A673 (cell line): ENCODE data around the gene FAM47E. TPM values are rescaled to one million over a fixed set of nuclear protein-coding genes. Genes with fewer than 3 reads are reported as not detected.
"Not testable (repeated sequence)": the region's sequence is repeated elsewhere in the genome, so short reads cannot be mapped to it uniquely, and the experiment has no call there.

ENCODE experiments used
- BruUV-seq: library from RNA; stranded (reverse); fragments of 400-500 nt; replicated peaks from 2 replicates; lab custom pipeline; 2021; lab: Mats Ljungman, UMichigan
- CTCF ChIA-PET: fragments of 300-600 bp; sonication (Branson Sonifier 250); formaldehyde crosslinking; loops from one replicate; lab custom pipeline; 2022; ENCODE audit warnings: antibody characterized with exemption; lab: Charles Lee
- POLR2A ChIA-PET: fragments of 300-600 bp; sonication (Branson Sonifier 250); formaldehyde crosslinking; loops from one replicate; lab custom pipeline; 2022; ENCODE audit warnings: antibody characterized with exemption; ENCODE audit not compliant: low non-redundant PET; lab: Charles Lee
- DNase-seq: peaks from one replicate; pipeline ENCODE4 v3.0.0-alpha.2; 2015; ENCODE audit warnings: low spot score
- H3K27ac ChIP-seq: fragments of 200-600 bp; sonication (generic); 2 replicates; pipeline ENCODE4 v1.5.1; 2016; ENCODE audit warnings: mixed run types, low read depth, mild to moderate bottlenecking, mixed read lengths, antibody characterized with exemption, low read length; ENCODE audit not compliant: poor library complexity, severe bottlenecking
- H3K27me3 ChIP-seq: fragments of 200-600 bp; sonication (generic); replicated peaks from 2 replicates; pipeline ENCODE4 v1.6.1; 2017; ENCODE audit warnings: mixed run types, low read depth, mild to moderate bottlenecking, mixed read lengths, antibody characterized with exemption, low read length; ENCODE audit not compliant: insufficient read depth, poor library complexity
- H3K36me3 ChIP-seq: fragments of 200-600 bp; sonication (generic); 2 replicates; pipeline ENCODE4 v1.6.1; 2016; ENCODE audit warnings: mixed run types, mild to moderate bottlenecking, mixed read lengths, antibody characterized with exemption, low read length; ENCODE audit not compliant: insufficient read depth, poor library complexity, severe bottlenecking
- H3K4me1 ChIP-seq: fragments of 200-600 bp; sonication (generic); 2 replicates; pipeline ENCODE4 v1.6.1; 2017; ENCODE audit warnings: mixed run types, mild to moderate bottlenecking, mixed read lengths, antibody characterized with exemption, low read length; ENCODE audit not compliant: insufficient read depth, poor library complexity, severe bottlenecking
- H3K4me3 ChIP-seq: fragments of 200-600 bp; sonication (generic); 2 replicates; pipeline ENCODE4 v1.5.1; 2016; ENCODE audit warnings: low read depth, mixed run types, mild to moderate bottlenecking, mixed read lengths, low read length; ENCODE audit not compliant: poor library complexity, severe bottlenecking
- H3K9me3 ChIP-seq: fragments of 200-600 bp; sonication (generic); 2 replicates; pipeline ENCODE4 v1.6.1; 2016; ENCODE audit warnings: mixed run types, low read depth, mild to moderate bottlenecking, mixed read lengths, antibody characterized with exemption, low read length; ENCODE audit not compliant: poor library complexity, severe bottlenecking
- CTCF ChIP-seq: fragments of 300-800, 200-600 bp; sonication (generic); conservative IDR thresholded peaks from 2 replicates; pipeline ENCODE4 v1.5.1; 2017; ENCODE audit warnings: low read depth, mild to moderate bottlenecking, antibody characterized with exemption, low read length, moderate library complexity, mixed read lengths
- EZH2 ChIP-seq: fragments of 200-600 bp; sonication (generic); IDR thresholded peaks from 2 replicates; pipeline ENCODE4 v1.6.1; 2017; ENCODE audit warnings: borderline replicate concordance, low read depth, mild to moderate bottlenecking, mixed read lengths, antibody characterized with exemption, low read length; ENCODE audit not compliant: poor library complexity, severe bottlenecking
- intact Hi-C: fragments of 100-400 bp; cut with micrococcal nuclease; formaldehyde crosslinking; loops from one replicate; pipeline ENCODE4 v1.10.0; 2022; ENCODE audit not compliant: unreplicated experiment
- total RNA-seq: library from RNA; stranded (reverse); gene quantifications from 2 replicates; pipeline ENCODE4 v1.2.3, GENCODE V29; 2021

Gene FAM47E
- total RNA-seq, 1 experiment from 2014 or later = 0.21 TPM

DNA sequence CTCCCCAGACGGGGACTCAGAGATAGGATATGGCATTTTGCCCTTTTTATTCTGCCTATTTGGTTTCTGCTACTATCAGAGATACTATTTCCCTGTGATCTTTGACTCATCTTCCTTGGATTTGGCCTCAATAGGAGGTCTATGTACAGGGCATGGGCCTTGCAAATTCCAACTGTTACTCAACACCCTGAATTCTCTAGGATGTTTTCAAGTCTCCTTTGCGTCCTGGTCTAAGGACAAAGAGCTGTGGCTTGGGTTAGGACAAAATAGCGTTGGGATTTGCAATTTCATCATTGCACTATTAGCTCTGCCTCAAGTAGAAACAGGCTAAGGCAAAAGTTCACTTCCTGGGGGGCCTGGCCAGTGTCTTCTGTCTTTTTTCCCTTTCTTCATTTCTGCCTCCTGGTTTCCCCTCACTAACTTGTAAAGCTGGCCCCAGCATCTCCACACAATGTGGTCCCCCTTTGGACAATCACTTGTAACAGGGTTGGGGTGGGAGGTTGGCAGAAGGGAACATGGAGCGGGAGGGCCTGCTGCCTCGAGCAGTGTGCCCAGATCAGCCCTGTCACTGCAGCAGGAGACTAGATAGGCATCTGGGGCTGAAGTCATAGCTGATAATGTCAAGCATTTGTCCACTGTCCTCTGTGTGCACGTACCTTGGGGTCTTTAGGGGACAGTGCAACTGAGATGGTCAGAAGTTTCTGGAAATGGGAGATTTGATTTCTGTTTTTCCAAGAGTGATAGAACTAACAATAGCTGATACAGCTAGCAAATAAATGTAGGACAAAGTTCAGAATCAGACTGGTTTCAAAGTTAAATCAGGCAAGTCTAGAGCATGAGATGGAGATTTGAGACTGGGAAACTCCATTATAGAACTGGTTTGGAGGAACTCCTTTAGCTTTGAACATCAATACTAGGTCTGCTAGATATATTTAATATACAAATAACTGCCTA is 29.2 kb downstream of the FAM47E start:
- ChIA-PET CTCF (no interaction called here), POLR2A (no interaction called here)
- Histone ChIP-seq H3K4me3 (no peak overlapping the region), H3K36me3 (no peaks in the 10 kb centered on the region), H3K9me3 (no peaks in the 10 kb centered on the region), H3K27me3 (no peaks in the 10 kb centered on the region), H3K4me1 (no peaks in the 10 kb centered on the region), H3K27ac (no peak overlapping the region)
- no peak for DNase-seq
- no TSS peak for BruUV-seq
- intact Hi-C loops = no loop called here
- TF ChIP-seq EZH2 (no peak), CTCF (no peak)

GRCh38 chr4:76281594-76281993 is 30.1 kb downstream of the FAM47E start:
- H3K4me3 ChIP-seq = not testable (repeated sequence)

GRCh38 chr4:76282941-76283689 is 31.6 kb downstream of the FAM47E start:
- no peak for DNase-seq
- Histone ChIP-seq H3K27ac (no peak overlapping the region), H3K9me3 (no peaks in the 10 kb centered on the region), H3K4me1 (no peaks in the 10 kb centered on the region), H3K27me3 (no peaks in the 10 kb centered on the region), H3K4me3 (no peak overlapping the region), H3K36me3 (no peaks in the 10 kb centered on the region)
- ChIA-PET CTCF (no interaction called here), POLR2A (no interaction called here)
- no peak for TF ChIP-seq CTCF
- no peak for TF ChIP-seq EZH2
- no TSS peak for BruUV-seq
- intact Hi-C loops = no loop called here

More at GRCh38 chr4:76281594-76281993, 30.1 kb downstream of the FAM47E start:
- H3K27me3 ChIP-seq, intact Hi-C loops, BruUV-seq, H3K36me3 ChIP-seq, DNase-seq, H3K9me3 ChIP-seq, H3K27ac ChIP-seq, CTCF ChIA-PET, POLR2A ChIA-PET, H3K4me1 ChIP-seq: not testable (repeated sequence)
